A549 (cell line): ENCODE data around the gene DNPEP. TPM values are rescaled to one million over a fixed set of nuclear protein-coding genes. Genes with fewer than 3 reads are reported as not detected.
A peak's percentile ranks its signal among the peaks of the same experiment; 100 is the strongest.

ENCODE experiments used
- ATAC-seq, 2 experiments: fragments of 200-7000 bp in 1 of 2; fragments of >200 bp in 1 of 2; cut with Nextera tagmentation in 1 of 2; cut with Tn5 transposase in 1 of 2; 3 replicates each; pipeline versions ENCODE4 v1.8.0 to v1.9.1; 2018 to 2020; ENCODE audit warnings: mild to moderate bottlenecking in 1 of 2, moderate library complexity in 1 of 2
- CTCF ChIA-PET: fragments of 300-600 bp; sonication (Branson Sonifier 250); formaldehyde crosslinking; extraction: SDS; loops from one replicate; lab custom pipeline; 2021; ENCODE audit warnings: antibody characterized with exemption, inconsistent platforms; lab: Yijun Ruan, JAX
- POLR2A ChIA-PET: fragments of 350-600 bp; formaldehyde crosslinking; extraction: SDS; loops from one replicate; lab custom pipeline; 2021; ENCODE audit warnings: antibody characterized with exemption, inconsistent platforms; lab: Yijun Ruan, JAX
- DNase-seq, 2 experiments: peaks; one replicate each; pipeline versions ENCODE4 v3.0.0 to v3.0.0-alpha.2; 2011 to 2016; ENCODE audit warnings: low read depth in 1 of 2, low spot score in 1 of 2
- FAIRE-seq: peaks from 2 replicates; lab custom pipeline; 2011; peaks lifted over from hg19 to GRCh38; lab: Jason Lieb, UNC
- H3K27ac ChIP-seq, 2 experiments: fragments of >200 bp; sonication (Bioruptor Twin); formaldehyde crosslinking; 3 replicates each; pipeline ENCODE4 v1.5.1; 2016 to 2017
- H3K4me1 ChIP-seq: fragments of >200 bp; sonication (Bioruptor Twin); formaldehyde crosslinking; 3 replicates; pipeline ENCODE4 v1.6.1; 2016
- H3K4me2 ChIP-seq: fragments of >200 bp; sonication (Bioruptor Twin); formaldehyde crosslinking; 3 replicates; pipeline ENCODE4 v1.6.1; 2016
- H3K4me3 ChIP-seq: fragments of >200 bp; sonication (Bioruptor Twin); formaldehyde crosslinking; 3 replicates; pipeline ENCODE4 v1.5.1; 2016
- H3K9me3 ChIP-seq: fragments of >200 bp; sonication (Bioruptor Twin); formaldehyde crosslinking; 3 replicates; pipeline ENCODE4 v1.6.1; 2016
- CBX2 ChIP-seq: fragments of 200-600 bp; sonication (generic); IDR thresholded peaks from 2 replicates; pipeline ENCODE4 v1.6.1; 2016; ENCODE audit warnings: low read depth, mild to moderate bottlenecking, borderline replicate concordance
- CEBPB ChIP-seq, 2 experiments: fragments of >200 bp in 1 of 2; sonication (Bioruptor Twin) in 1 of 2; formaldehyde crosslinking in 1 of 2; IDR thresholded peaks; 2 replicates each; pipeline ENCODE4 v1.6.1; 2012 to 2016
- CHD4 ChIP-seq: fragments of 200-600 bp; sonication (generic); IDR thresholded peaks from 2 replicates; pipeline ENCODE4 v1.6.1; 2016; ENCODE audit warnings: antibody characterized with exemption, mild to moderate bottlenecking, borderline replicate concordance
- ESRRA ChIP-seq: fragments of 150-350 bp; IDR thresholded peaks from 2 replicates; pipeline ENCODE4 v1.6.1; 2014; ENCODE audit warnings: mild to moderate bottlenecking, low read length, borderline replicate concordance
- FOSL2 ChIP-seq, 2 experiments: fragments of 450-650 bp in 1 of 2; fragments of >200 bp in 1 of 2; sonication (Bioruptor Twin) in 1 of 2; formaldehyde crosslinking; IDR thresholded peaks; 2 replicates each; pipeline versions ENCODE4 v1.5.0 to v1.6.1; 2016 to 2020; ENCODE audit warnings: mild to moderate bottlenecking in 1 of 2, moderate library complexity in 1 of 2
- HMGXB4 ChIP-seq: fragments of 250-450 bp; sonication (Bioruptor Pico); IDR thresholded peaks from 2 replicates; pipeline ENCODE4 v1.5.0; 2021; ENCODE audit warnings: mild to moderate bottlenecking, moderate library complexity, borderline replicate concordance
- HOXA7 ChIP-seq: fragments of 250-450 bp; sonication (Bioruptor Pico); IDR thresholded peaks from 2 replicates; pipeline ENCODE4 v1.5.0; 2020; ENCODE audit warnings: mild to moderate bottlenecking, moderate library complexity
- JUN ChIP-seq, 2 experiments: fragments of >200 bp; sonication (Bioruptor Twin); formaldehyde crosslinking; IDR thresholded peaks; 2 replicates in 1 of 2; 3 replicates in 1 of 2; pipeline ENCODE4 v1.6.1; 2016 to 2017
- MAX ChIP-seq: IDR thresholded peaks from 2 replicates; pipeline ENCODE4 v1.6.1; 2012
- NFE2L2 ChIP-seq: fragments of 150-350 bp; conservative IDR thresholded peaks from 2 replicates; pipeline ENCODE4 v1.6.1; 2014; ENCODE audit warnings: low read length
- RAD21 ChIP-seq, 2 experiments: fragments of >200 bp in 1 of 2; sonication (Bioruptor Twin) in 1 of 2; formaldehyde crosslinking in 1 of 2; IDR thresholded peaks in 1 of 2; conservative IDR thresholded peaks in 1 of 2; 2 replicates in 1 of 2; 3 replicates in 1 of 2; pipeline ENCODE4 v1.6.1; 2012 to 2018; ENCODE audit warnings: inconsistent platforms in 1 of 2
- RFX5 ChIP-seq: fragments of 450-650 bp; IDR thresholded peaks from 2 replicates; pipeline ENCODE4 v1.7.1; 2014; ENCODE audit warnings: antibody characterized with exemption, mild to moderate bottlenecking, moderate library complexity
- ZC3H11A ChIP-seq: fragments of 450-650 bp; IDR thresholded peaks from 2 replicates; pipeline ENCODE4 v1.6.1; 2014; ENCODE audit warnings: antibody characterized with exemption, mild to moderate bottlenecking
- ZSCAN20 ChIP-seq: fragments of 250-450 bp; sonication (Bioruptor Pico); IDR thresholded peaks from 2 replicates; pipeline ENCODE4 v1.8.0; 2022; ENCODE audit warnings: mild to moderate bottlenecking, moderate library complexity
- WGBS: methylation state at CpG from one replicate; pipeline ENCODE4 v1.1.6; 2017; ENCODE audit errors: missing lambda C conversion rate; 5-methylcytosine and 5-hydroxymethylcytosine counted together
- polyA plus RNA-seq, 4 experiments: library from polyadenylated mRNA; depleted of rRNA in 3 of 4; stranded (reverse); fragments of >200 nt; fragmentation: RNase III in 1 of 4; extraction: RNeasy Plus Mini Kit Qiagen cat#74134 plus additional on column Dnase treatment in 1 of 4; gene quantifications; 2 replicates in 3 of 4; 3 replicates in 1 of 4; pipeline ENCODE4 v1.2.3, GENCODE V29; 2011 to 2017

DNPEP gene
- polyA plus RNA-seq, 2 of the 4 experiments (the other 2 are of a cell fraction) = 29.0 to 40.9 TPM

- no peak for FAIRE-seq
- ChIA-PET CTCF (interaction anchor here (0.7 to 2.5 kb wide), 8 partner anchors 9 to 320 kb away, joined by 3 to 9 read pairs (median 4); partner anchors contain the start of gene DNPEP), POLR2A (no interaction called here)
Measured at GRCh38 chr2:219378163-219378851, 9.4 kb downstream of the DNPEP start.

GRCh38 chr2:219369447-219369861 is 18.3 kb downstream of the DNPEP start:
- no peak overlapping the region; a peak in 1 of 6 replicates for H3K27ac ChIP-seq
- H3K9me3 ChIP-seq = no peaks in the 10 kb centered on the region
- H3K4me3 ChIP-seq = no peak overlapping the region
- TF ChIP-seq RFX5 (no peak), CHD4 (no peak), CEBPB (IDR thresholded peaks at IDR 0.05) (peak in 1 of 2 experiments; percentile 63; a peak in 1 of 4 replicates), ESRRA (no peak)
- H3K4me1 ChIP-seq = peaks cover 22% of the 10 kb centered on the region
- ATAC-seq (peak; percentile 59 to 62; a peak in 5 of 6 replicates), DNase-seq (peak in 1 of 2 experiments; percentile 52), FAIRE-seq (no peak)
- H3K4me2 ChIP-seq = peak overlapping the region; percentile 51
- 43% methylated on average over 2 of the region's 2 CpGs for WGBS
- POLR2A ChIA-PET = interaction anchor here (1.4 kb wide), 1 partner anchor 18 kb away, joined by 5 read pairs; the partner anchor contains the start of gene DNPEP
- CTCF ChIA-PET = interaction anchor here (0.9 to 1.3 kb wide), 3 partner anchors 9 to 34 kb away, joined by 3 to 5 read pairs (median 3); no protein-coding TSS in a partner anchor

More at GRCh38 chr2:219378163-219378851, 9.4 kb downstream of the DNPEP start:
- H3K4me1 ChIP-seq = no peaks in the 10 kb centered on the region
- ATAC-seq (no peak), DNase-seq (no peak)
- H3K4me3 ChIP-seq = no peak overlapping the region
- TF ChIP-seq CBX2 = no peak
- TF ChIP-seq MAX = no peak
- TF ChIP-seq FOSL2 (IDR thresholded peaks at IDR 0.05) = no peak
- peak; percentile 25; the same call in 1 of the 2 replicates for TF ChIP-seq FOSL2 (CRISPR knock-in tag; IDR thresholded peaks at IDR 0.05)
- no peaks in the 10 kb centered on the region for H3K9me3 ChIP-seq
- H3K4me2 ChIP-seq = no peak overlapping the region
- WGBS = 87% methylated on average over 13 of the region's 13 CpGs
- no peak overlapping the region for H3K27ac ChIP-seq

GRCh38 chr2:219368690-219369191 is 19.0 kb downstream of the DNPEP start:
- Histone ChIP-seq H3K4me2 (peak overlapping the region; percentile 51), H3K4me3 (no peak overlapping the region), H3K27ac (peak overlapping the region in 1 of 2 experiments; percentile 16; a peak in 1 of 6 replicates), H3K4me1 (peaks cover 22% of the 10 kb centered on the region), H3K9me3 (no peaks in the 10 kb centered on the region)
- WGBS = 31% methylated on average over 3 of the region's 3 CpGs
- TF ChIP-seq RFX5 (no peak), HMGXB4 (CRISPR knock-in tag) (no peak), HOXA7 (CRISPR knock-in tag) (no peak), ZSCAN20 (CRISPR knock-in tag) (no peak), ESRRA (no peak), ZC3H11A (no peak), JUN (IDR thresholded peaks at IDR 0.05) (no peak), NFE2L2 (no peak), RAD21 (conservative IDR thresholded peaks at IDR 0.05 in 1 of 2, IDR thresholded peaks at IDR 0.05 in 1 of 2) (no peak)
- peak; percentile 47 to 73; a peak in 5 of 6 replicates for ATAC-seq
- CTCF ChIA-PET = interaction anchor here (1.0 to 1.3 kb wide), 3 partner anchors 10 to 141 kb away, joined by 3 to 5 read pairs (median 3); no protein-coding TSS in a partner anchor
- peak in 1 of 2 experiments; percentile 38 for DNase-seq
- POLR2A ChIA-PET = interaction anchor here (0.9 to 1.4 kb wide), 2 partner anchors 11 to 19 kb away, joined by 3 to 5 read pairs; partner anchors contain the start of gene DNPEP
- FAIRE-seq = no peak
